A673 (cell line): ENCODE data around the gene TECTA. TPM values are rescaled to one million over a fixed set of nuclear protein-coding genes. Genes with fewer than 3 reads are reported as not detected.
A peak's percentile ranks its signal among the peaks of the same experiment; 100 is the strongest.

Experiments
- BruUV-seq: library from RNA; stranded (reverse); fragments of 400-500 nt; replicated peaks from 2 replicates; lab custom pipeline; 2021; lab: Mats Ljungman, UMichigan
- CTCF ChIA-PET: fragments of 300-600 bp; sonication (Branson Sonifier 250); formaldehyde crosslinking; loops from one replicate; lab custom pipeline; 2022; ENCODE audit warnings: antibody characterized with exemption; lab: Charles Lee
- POLR2A ChIA-PET: fragments of 300-600 bp; sonication (Branson Sonifier 250); formaldehyde crosslinking; loops from one replicate; lab custom pipeline; 2022; ENCODE audit warnings: antibody characterized with exemption; ENCODE audit not compliant: low non-redundant PET; lab: Charles Lee
- DNase-seq: peaks from one replicate; pipeline ENCODE4 v3.0.0-alpha.2; 2015; ENCODE audit warnings: low spot score
- H3K27ac ChIP-seq: fragments of 200-600 bp; sonication (generic); 2 replicates; pipeline ENCODE4 v1.5.1; 2016; ENCODE audit warnings: mixed run types, low read depth, mild to moderate bottlenecking, mixed read lengths, antibody characterized with exemption, low read length; ENCODE audit not compliant: poor library complexity, severe bottlenecking
- H3K27me3 ChIP-seq: fragments of 200-600 bp; sonication (generic); replicated peaks from 2 replicates; pipeline ENCODE4 v1.6.1; 2017; ENCODE audit warnings: mixed run types, low read depth, mild to moderate bottlenecking, mixed read lengths, antibody characterized with exemption, low read length; ENCODE audit not compliant: insufficient read depth, poor library complexity
- H3K36me3 ChIP-seq: fragments of 200-600 bp; sonication (generic); 2 replicates; pipeline ENCODE4 v1.6.1; 2016; ENCODE audit warnings: mixed run types, mild to moderate bottlenecking, mixed read lengths, antibody characterized with exemption, low read length; ENCODE audit not compliant: insufficient read depth, poor library complexity, severe bottlenecking
- H3K4me1 ChIP-seq: fragments of 200-600 bp; sonication (generic); 2 replicates; pipeline ENCODE4 v1.6.1; 2017; ENCODE audit warnings: mixed run types, mild to moderate bottlenecking, mixed read lengths, antibody characterized with exemption, low read length; ENCODE audit not compliant: insufficient read depth, poor library complexity, severe bottlenecking
- H3K4me3 ChIP-seq: fragments of 200-600 bp; sonication (generic); 2 replicates; pipeline ENCODE4 v1.5.1; 2016; ENCODE audit warnings: low read depth, mixed run types, mild to moderate bottlenecking, mixed read lengths, low read length; ENCODE audit not compliant: poor library complexity, severe bottlenecking
- H3K9me3 ChIP-seq: fragments of 200-600 bp; sonication (generic); 2 replicates; pipeline ENCODE4 v1.6.1; 2016; ENCODE audit warnings: mixed run types, low read depth, mild to moderate bottlenecking, mixed read lengths, antibody characterized with exemption, low read length; ENCODE audit not compliant: poor library complexity, severe bottlenecking
- CTCF ChIP-seq: fragments of 300-800, 200-600 bp; sonication (generic); conservative IDR thresholded peaks from 2 replicates; pipeline ENCODE4 v1.5.1; 2017; ENCODE audit warnings: low read depth, mild to moderate bottlenecking, antibody characterized with exemption, low read length, moderate library complexity, mixed read lengths
- EZH2 ChIP-seq: fragments of 200-600 bp; sonication (generic); IDR thresholded peaks from 2 replicates; pipeline ENCODE4 v1.6.1; 2017; ENCODE audit warnings: borderline replicate concordance, low read depth, mild to moderate bottlenecking, mixed read lengths, antibody characterized with exemption, low read length; ENCODE audit not compliant: poor library complexity, severe bottlenecking
- intact Hi-C: fragments of 100-400 bp; cut with micrococcal nuclease; formaldehyde crosslinking; loops from one replicate; pipeline ENCODE4 v1.10.0; 2022; ENCODE audit not compliant: unreplicated experiment
- total RNA-seq: library from RNA; stranded (reverse); gene quantifications from 2 replicates; pipeline ENCODE4 v1.2.3, GENCODE V29; 2021

TECTA gene
- total RNA-seq, 1 experiment from 2014 or later = 0.19 TPM

- POLR2A ChIA-PET = no interaction called here
Measured at GRCh38 chr11:121194731-121195596, 93.9 kb downstream of the TECTA start.

GRCh38 chr11:121198491-121198890 lies 97.4 kb downstream of the TECTA start:
- Histone ChIP-seq H3K36me3 (no peaks in the 10 kb centered on the region), H3K4me1 (no peaks in the 10 kb centered on the region), H3K27ac (no peak overlapping the region), H3K9me3 (no peaks in the 10 kb centered on the region), H3K4me3 (no peak overlapping the region), H3K27me3 (peaks cover 23% of the 10 kb centered on the region)
- no TSS peak for BruUV-seq
- intact Hi-C loops = no loop called here
- ChIA-PET CTCF (no interaction called here), POLR2A (no interaction called here)
- DNase-seq = no peak
- TF ChIP-seq EZH2 = no peak
- no peak for TF ChIP-seq CTCF

More at GRCh38 chr11:121194731-121195596, 93.9 kb downstream of the TECTA start:
- Histone ChIP-seq H3K36me3 (no peaks in the 10 kb centered on the region), H3K27me3 (peaks cover 24% of the 10 kb centered on the region), H3K4me1 (no peaks in the 10 kb centered on the region), H3K27ac (no peak overlapping the region), H3K9me3 (no peaks in the 10 kb centered on the region), H3K4me3 (no peak overlapping the region)
- intact Hi-C loops = loop anchor here (2.0 to 5.0 kb wide), 2 partner anchors 263 to 684 kb away; partner anchors contain the start of gene GRIK4
- TF ChIP-seq EZH2 (no peak), CTCF (peak; percentile 91)
- no TSS peak for BruUV-seq
- CTCF ChIA-PET = interaction anchor here (0.5 to 1.6 kb wide), 7 partner anchors 8 to 687 kb away, joined by 3 to 6 read pairs (median 3); partner anchors contain the start of genes GRIK4 and TBCEL
- DNase-seq = peak; percentile 83

- TF ChIP-seq EZH2 = no peak
- TF ChIP-seq CTCF = no peak
- no TSS peak for BruUV-seq
- ChIA-PET CTCF (no interaction called here), POLR2A (no interaction called here)
- no peaks in the 10 kb centered on the region for H3K36me3 ChIP-seq
- H3K9me3 ChIP-seq = no peaks in the 10 kb centered on the region
- intact Hi-C loops = no loop called here
- H3K27ac ChIP-seq = no peak overlapping the region
- no peak for DNase-seq
- peaks cover 30% of the 10 kb centered on the region for H3K27me3 ChIP-seq
- H3K4me3 ChIP-seq = no peak overlapping the region
- no peaks in the 10 kb centered on the region for H3K4me1 ChIP-seq
Measured at GRCh38 chr11:121199516-121199915, 98.5 kb downstream of the TECTA start.
